Measurements from ENCODE around the gene TNNC1.

The TNNC1 gene

DNA sequence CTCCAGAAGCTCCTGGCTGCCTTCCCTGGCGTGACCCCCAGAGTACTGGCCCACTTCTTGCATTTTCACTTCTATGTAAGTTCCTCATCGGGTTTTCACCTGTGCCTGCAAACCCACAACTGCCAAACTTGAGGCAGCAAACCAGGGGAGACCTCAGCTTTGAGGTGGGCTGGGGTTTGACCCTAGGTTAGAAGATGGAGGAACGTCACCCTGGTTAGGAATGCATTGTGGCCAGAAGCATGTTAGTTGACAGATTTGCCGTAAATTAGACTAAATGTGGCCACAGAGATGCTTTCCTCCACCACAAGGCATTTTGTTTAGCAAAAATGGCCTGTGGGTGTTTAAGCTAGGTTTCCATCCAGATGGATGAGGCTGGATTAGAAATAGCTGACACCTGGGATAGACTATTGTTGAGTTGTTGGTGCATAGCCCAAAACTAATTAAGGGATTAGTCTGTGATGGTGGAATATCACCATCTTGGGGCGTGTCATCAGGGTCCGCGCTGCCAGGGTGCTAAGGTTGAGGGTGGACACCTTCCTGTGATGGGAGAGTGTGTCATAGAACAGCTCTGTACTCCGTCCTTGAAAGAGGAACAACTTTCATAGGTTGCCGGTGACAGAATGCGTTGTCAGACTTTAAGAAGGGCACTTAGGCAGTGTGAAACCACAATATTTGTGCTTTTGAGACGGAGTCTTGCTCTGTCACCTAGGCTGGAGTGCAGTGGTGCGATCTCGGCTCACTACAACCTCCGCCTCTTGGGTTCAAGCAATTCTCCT is 5.1 kb upstream of the TNNC1 start:
- peaks cover 56% of the 10 kb centered on the region for H3K36me3 ChIP-seq (ENCODE audit: low read depth)
- peak overlapping the region; percentile 72 for H3K27ac ChIP-seq (ENCODE audit: poor library complexity, severe bottlenecking)
- H3K9me3 ChIP-seq (ENCODE audit: severe bottlenecking) = no peaks in the 10 kb centered on the region

DNA sequence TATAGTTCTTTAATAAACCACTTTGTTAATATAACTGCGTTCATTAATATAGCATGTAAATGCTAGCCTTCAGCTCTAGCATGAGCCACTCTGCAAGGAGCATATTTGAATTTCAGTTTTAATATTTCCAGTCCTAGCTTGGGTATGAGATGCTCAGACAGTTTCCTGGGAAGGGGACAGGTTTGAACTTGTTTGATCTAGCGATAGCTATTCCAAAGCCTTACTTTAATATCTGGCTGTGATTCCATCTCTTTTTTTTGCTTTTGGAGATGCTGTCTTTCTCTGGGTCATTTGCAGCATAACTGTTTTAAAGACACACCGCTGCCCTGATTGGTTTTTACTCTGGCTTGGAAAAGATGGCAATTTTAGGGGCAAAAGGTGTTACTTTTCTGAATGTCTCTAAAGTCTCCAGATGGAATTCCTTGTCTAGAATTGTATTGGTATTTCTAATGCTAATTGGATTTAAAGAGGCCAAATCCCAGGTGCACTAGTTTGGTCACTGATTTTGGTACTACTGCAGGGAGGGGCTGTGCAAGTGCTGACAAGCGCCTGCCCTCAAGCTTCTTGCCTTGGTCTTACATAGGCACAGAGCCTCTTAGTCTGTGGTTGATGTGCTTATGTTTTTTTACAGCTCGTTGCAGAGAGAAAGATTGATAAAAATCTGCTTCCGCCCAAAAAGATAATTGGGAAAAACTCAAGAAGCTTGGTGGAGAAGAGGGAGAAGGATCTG is 4.4 kb upstream of the TNNC1 start:
- Histone ChIP-seq H3K9me3 (ENCODE audit: severe bottlenecking) (no peaks in the 10 kb centered on the region), H3K4me1 (ENCODE audit: insufficient read depth, poor library complexity, severe bottlenecking) (peaks cover 24% of the 10 kb centered on the region), H3K36me3 (ENCODE audit: low read depth) (peaks cover 51% of the 10 kb centered on the region), H3K27me3 (ENCODE audit: insufficient read depth, poor library complexity, severe bottlenecking) (no peaks in the 10 kb centered on the region), H3K27ac (ENCODE audit: poor library complexity, severe bottlenecking) (peak overlapping the region; percentile 72), H3K4me3 (ENCODE audit: severe bottlenecking) (no peak overlapping the region)
- no peak for DNase-seq (ENCODE audit: low spot score)
- TF ChIP-seq, protein P1, sequence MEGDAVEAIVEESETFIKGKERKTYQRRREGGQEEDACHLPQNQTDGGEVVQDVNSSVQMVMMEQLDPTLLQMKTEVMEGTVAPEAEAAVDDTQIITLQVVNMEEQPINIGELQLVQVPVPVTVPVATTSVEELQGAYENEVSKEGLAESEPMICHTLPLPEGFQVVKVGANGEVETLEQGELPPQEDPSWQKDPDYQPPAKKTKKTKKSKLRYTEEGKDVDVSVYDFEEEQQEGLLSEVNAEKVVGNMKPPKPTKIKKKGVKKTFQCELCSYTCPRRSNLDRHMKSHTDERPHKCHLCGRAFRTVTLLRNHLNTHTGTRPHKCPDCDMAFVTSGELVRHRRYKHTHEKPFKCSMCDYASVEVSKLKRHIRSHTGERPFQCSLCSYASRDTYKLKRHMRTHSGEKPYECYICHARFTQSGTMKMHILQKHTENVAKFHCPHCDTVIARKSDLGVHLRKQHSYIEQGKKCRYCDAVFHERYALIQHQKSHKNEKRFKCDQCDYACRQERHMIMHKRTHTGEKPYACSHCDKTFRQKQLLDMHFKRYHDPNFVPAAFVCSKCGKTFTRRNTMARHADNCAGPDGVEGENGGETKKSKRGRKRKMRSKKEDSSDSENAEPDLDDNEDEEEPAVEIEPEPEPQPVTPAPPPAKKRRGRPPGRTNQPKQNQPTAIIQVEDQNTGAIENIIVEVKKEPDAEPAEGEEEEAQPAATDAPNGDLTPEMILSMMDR (IDR thresholded peaks at IDR 0.05; ENCODE audit: poor library complexity, severe bottlenecking) = no peak
- ATAC-seq (ENCODE audit: low read depth) = no peak

More for the DNA sequence above, 5.1 kb upstream of the TNNC1 start:
- no peak overlapping the region for H3K4me3 ChIP-seq (ENCODE audit: severe bottlenecking)
- H3K27me3 ChIP-seq (ENCODE audit: insufficient read depth, poor library complexity, severe bottlenecking) = no peaks in the 10 kb centered on the region
- DNase-seq (ENCODE audit: low spot score) = no peak
- H3K4me1 ChIP-seq (ENCODE audit: insufficient read depth, poor library complexity, severe bottlenecking) = peaks cover 24% of the 10 kb centered on the region
- TF ChIP-seq, protein P1 (IDR thresholded peaks at IDR 0.05; ENCODE audit: poor library complexity, severe bottlenecking) = no peak
- ATAC-seq (ENCODE audit: low read depth) = no peak

DNA sequence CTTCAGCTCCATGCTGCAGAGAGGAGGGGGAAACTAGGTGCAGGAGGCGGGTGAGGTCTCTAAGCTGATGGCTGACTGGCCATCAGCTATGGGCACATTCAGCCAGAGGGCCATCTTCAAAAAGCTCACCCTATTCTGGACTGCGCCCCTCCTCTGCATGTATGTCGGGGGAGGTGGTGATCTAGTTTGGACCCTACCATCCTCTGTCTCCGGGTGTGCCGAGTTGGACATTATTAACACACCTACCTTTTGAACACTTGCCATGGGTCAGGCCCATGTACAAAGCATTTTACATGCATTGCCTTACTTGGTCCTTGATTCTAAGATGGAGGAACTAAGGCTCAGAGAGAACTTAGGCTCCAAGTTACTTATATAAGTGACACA is 3.0 kb upstream of the TNNC1 start:
- no peak for ATAC-seq (ENCODE audit: low read depth)
- no peaks in the 10 kb centered on the region for H3K9me3 ChIP-seq (ENCODE audit: severe bottlenecking)
- H3K4me1 ChIP-seq (ENCODE audit: insufficient read depth, poor library complexity, severe bottlenecking) = peaks cover 24% of the 10 kb centered on the region
- H3K36me3 ChIP-seq (ENCODE audit: low read depth) = peaks cover 40% of the 10 kb centered on the region
- DNase-seq (ENCODE audit: low spot score) = no peak
- TF ChIP-seq, protein P1 (IDR thresholded peaks at IDR 0.05; ENCODE audit: poor library complexity, severe bottlenecking) = no peak
- peak overlapping the region; percentile 88 for H3K4me3 ChIP-seq (ENCODE audit: severe bottlenecking)
- peak overlapping the region; percentile 72 for H3K27ac ChIP-seq (ENCODE audit: poor library complexity, severe bottlenecking)
- H3K27me3 ChIP-seq (ENCODE audit: insufficient read depth, poor library complexity, severe bottlenecking) = no peaks in the 10 kb centered on the region

DNA sequence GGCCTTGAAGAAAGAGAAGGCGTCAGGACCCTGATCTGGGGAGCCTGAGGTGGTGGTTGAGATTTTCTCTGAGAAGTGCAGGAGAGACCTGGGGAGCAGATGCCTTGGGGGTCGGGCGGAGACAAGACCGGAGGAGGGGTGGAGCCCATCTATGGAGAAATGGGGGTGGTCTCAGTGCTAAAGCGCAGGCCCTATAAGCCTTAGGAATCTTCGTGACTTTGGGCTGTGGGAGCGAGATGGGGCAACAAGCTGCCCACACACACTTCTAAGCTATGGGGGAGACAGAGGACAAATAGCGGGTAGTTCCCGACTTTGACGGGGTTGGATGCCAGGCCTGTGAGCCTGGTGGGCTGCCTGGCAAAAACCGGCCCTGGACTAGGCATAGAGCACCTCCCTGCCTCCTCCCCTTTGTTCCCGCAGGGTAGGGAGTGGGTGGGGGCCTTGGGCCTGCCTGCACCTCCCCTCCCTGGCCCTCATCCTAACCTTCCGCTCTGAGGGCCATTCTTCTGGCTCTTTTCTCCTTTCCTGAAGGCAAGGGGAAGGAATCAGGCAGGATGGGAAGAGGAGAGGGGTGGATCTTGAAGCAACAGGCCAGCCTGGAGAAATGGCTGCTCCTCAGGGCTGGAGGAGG is 2.4 kb upstream of the TNNC1 start:
- H3K9me3 ChIP-seq (ENCODE audit: severe bottlenecking) = no peaks in the 10 kb centered on the region
- peak overlapping the region; percentile 88 for H3K4me3 ChIP-seq (ENCODE audit: severe bottlenecking)
- H3K27me3 ChIP-seq (ENCODE audit: insufficient read depth, poor library complexity, severe bottlenecking) = no peaks in the 10 kb centered on the region
- TF ChIP-seq, protein P1 (IDR thresholded peaks at IDR 0.05; ENCODE audit: poor library complexity, severe bottlenecking) = no peak
- ATAC-seq (ENCODE audit: low read depth) (peak; percentile 13), DNase-seq (ENCODE audit: low spot score) (peak; percentile 50)
- H3K36me3 ChIP-seq (ENCODE audit: low read depth) = peaks cover 35% of the 10 kb centered on the region
- H3K4me1 ChIP-seq (ENCODE audit: insufficient read depth, poor library complexity, severe bottlenecking) = peaks cover 24% of the 10 kb centered on the region
- H3K27ac ChIP-seq (ENCODE audit: poor library complexity, severe bottlenecking) = peak overlapping the region; percentile 72
